Stimulated activated CD4-positive, alpha-beta T cell treated with anti-CD3 and anti-CD28 coated beads, Interleukin-12 subunit alpha, Interleukin-12 subunit beta, amount 100 ng/mL, for 24 hours (primary cell): ENCODE data around the gene BCL11B.

Source experiments
- DNase-seq, 2 experiments: peaks; one replicate each; pipeline ENCODE4 v3.0.0-alpha.2; 2020; ENCODE audit warnings: low read depth in 2 of 2

The BCL11B gene

DNA sequence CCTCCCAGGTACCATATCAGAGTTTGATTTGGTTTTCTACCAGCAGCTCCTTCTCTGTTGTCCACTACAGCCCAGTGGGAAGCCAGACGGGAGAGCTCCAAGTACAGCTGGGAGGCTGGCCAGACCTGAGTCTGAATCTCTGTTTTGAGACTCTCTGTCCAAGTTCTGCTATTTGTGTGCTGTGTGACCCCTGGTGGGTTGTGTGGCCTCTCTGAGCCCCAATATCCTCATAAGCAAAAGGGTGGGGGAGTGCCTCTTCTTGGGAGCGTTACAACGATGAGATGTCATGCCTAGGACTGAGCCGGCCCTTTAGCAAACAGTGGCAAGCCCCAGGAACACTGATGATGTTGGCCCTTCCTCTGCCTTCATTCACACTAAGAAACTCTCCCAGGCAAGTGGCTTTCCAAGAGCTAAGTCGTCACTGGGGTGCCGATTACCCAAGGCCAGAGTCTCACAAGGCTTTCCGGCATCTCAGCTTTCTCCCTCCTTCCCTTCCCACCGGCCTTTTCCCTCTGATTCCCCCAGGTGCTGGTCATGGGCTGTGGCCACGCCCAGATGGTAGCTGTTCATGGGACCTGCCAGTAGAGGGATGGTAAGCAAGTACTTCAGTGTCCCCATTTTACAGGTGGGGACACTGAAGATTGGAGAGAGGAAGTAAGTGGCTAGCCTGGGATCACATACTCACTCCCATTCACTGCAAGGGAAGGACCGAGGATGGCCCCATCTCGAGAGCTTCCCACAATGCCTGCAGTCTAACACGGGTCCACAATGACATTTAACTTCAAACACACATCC, 47.7 kb downstream of the BCL11B start:
- no peak for DNase-seq

DNA sequence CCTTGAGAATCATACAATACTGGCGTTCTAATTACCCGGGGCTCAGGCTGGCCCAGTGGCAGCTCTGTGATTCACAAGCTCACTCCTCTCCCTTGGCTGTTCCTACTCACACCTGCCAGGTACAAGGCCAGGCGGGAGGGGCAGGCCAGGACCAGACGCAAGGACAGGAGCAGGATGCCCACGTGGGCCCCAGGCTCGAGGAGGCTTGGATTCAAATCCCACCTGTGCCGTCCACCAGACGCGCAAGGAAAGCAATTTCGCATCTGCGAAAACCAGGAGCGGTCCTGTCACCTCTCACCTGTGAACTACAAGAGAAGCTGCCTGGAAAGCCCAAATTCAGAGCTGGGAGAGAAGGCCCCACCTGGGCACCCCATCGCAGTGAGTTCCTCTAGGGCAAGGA, 50.6 kb downstream of the BCL11B start:
- DNase-seq: no peak

DNA sequence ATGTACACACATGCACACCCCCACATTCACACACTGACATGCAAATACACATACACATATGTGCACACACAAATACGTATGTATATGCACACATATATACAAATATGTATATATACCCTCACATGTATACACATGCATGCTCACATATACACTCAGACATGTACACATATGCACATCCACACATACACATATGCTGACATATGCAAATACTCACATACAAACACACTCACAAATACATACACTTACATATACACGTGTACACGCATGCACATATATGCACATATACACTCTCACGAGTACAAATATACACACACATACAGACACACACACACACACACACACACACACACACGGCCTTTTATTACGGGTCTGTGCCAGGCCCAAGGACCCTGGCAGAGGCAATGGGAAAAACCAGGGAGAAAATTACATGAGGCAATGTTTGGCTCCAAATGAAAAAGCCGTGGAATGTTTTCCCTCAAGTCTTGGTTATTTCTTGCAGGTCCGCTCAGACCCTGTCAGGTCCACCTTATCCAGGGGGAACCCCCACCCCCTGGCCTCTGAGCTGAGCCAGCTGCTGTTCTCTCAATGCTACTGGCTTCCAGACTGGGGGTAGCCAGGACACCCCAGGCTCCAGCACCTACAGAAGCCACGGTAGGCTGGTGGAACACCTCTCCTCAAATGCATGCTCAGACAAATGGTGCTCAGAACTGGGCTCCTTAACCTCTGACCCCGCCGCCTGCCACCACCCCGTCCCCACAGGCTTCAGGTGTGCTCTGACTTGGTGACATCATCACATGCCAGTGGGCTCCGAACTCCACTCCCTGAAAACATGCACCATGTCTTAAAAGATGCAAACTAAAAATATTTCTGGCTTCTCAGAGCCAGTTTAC, 54.7 kb downstream of the BCL11B start:
- DNase-seq: no peak

DNA sequence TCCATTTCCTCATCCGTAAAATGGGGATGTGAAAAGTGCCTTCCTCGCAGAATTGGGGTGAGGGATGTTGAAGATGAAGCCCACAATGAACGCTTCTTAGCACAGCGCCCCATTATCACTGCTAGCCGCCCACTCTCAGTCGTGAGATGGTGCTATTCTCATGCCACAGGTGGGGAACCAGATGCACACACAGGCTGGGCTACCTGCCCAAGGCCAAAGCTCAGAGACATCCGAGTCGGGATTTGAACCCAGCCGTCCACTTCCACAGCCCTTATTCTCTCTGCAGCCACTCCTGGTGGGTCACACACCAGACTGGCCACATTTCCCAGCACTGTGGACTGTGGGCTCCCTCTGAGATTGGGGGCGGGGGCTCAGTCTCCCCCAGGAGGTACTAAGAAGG, 55.8 kb downstream of the BCL11B start:
- no peak for DNase-seq

DNA sequence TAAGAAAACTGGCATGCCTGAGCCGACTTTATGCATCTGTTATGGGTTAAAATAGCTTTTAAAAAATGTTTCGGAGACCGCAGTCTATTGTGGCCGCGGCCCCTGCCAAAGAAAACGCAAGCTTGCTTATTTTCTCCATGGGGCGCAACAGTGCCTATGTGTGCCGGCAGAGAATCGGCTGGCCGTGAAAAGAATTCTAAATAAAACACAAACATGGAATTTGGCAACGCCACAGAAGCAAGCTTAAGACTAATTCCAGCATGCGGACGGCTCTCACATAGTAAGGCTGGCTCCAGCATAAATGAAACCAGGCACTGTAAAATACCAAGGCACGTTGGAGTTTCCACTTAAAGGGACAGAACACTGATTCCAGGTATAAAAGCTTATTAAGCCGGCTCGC, 56.7 kb downstream of the BCL11B start:
- DNase-seq: no peak

DNA sequence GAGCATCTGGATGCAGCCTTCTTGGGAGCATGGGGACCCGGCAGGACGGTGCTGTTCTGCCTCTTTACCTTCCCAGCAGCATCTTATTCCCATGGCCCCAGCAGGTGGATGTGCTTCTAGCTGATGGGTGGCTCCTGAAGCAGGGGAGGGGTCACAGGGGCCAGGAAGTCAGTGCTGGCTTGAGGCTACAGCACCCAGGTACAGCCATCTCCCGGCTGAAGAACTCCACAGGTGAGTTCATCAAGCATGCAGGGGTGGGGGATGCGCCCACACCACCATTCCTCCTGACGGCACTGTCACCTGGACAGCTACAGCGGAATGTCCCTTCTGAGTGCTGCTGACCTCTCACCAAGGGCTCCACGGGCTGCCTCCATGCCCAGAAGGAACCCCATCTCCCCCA, 57.3 kb downstream of the BCL11B start:
- no peak for DNase-seq

DNA sequence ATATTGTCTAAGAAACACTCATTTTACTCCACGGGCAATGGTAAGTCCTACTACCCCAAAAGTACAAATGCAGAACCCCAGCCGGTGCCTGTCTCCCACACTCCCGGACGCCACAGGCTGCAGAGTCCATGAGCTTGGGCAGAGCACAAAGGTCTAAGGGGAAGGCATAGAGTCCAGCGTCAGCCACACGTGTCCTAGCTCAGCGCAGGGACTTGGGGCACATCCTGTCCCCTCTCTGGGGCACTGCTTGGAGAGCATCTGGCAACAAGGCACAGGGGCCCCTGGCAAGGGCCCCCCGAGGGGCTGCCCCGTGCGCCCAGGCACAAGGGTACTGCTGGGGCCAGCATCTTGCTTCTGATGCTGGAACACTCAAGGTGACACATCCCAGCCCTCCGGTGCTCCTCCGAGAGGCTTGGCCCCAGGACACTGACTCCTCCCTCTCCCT, 58.4 kb downstream of the BCL11B start:
- DNase-seq: no peak

DNA sequence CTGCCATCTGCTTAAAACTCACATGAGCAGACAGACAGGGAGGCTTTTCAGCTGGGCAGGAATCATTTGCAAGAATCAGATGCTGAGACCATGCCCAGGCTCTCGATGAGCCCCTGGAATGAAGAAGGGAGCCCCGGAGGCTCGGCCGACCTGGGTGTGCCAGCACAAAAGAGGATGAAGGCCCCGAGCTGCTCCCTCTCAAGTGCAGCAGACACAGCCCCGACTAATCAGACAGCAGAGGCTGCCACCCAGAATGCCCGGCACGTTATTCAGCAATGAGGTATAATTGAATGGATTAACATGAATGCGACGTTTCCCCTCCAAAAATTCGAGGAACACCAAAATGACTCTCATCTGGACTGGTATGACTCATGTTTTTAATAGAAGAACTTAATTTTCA, 58.9 kb downstream of the BCL11B start:
- DNase-seq: no peak

DNA sequence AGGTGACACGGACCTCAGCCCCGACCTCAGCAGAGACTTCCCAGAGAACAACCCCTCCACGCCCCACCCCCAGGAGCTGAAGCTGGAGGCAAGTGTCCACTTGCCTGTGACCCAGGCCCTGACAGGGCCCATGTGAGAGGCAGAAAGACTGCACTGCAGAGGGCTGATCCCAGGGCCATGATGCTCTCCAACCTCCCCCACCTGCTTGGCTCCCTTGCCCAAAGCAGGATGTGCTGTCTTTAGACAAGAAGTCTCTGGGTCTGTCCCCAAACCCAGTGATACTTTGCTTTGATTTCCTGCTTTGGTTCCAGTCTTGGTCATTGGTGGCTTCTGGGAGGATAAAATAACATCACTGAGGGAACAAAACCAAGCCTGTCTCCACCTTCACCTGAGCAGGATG, 59.4 kb downstream of the BCL11B start:
- no peak for DNase-seq

DNA sequence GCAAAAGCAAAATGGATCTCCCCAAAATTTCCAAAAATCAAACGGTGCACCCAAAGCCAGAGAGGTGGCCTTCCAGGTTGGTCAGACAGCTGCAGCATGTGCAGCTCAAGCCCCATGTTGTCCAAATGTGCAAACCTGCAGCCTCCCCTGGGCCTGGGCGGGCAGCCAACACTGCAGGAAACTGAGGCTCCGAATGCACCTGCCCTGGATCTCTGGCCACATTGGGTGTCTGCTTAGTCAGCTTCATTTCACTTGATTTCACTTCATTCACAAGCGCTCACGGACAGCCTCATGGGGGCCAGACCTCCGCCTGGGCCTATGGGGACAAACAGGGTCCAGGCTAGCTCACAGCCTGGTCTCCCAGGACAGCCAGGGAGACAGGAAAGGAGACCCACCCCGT, 59.8 kb downstream of the BCL11B start:
- no peak for DNase-seq

DNA sequence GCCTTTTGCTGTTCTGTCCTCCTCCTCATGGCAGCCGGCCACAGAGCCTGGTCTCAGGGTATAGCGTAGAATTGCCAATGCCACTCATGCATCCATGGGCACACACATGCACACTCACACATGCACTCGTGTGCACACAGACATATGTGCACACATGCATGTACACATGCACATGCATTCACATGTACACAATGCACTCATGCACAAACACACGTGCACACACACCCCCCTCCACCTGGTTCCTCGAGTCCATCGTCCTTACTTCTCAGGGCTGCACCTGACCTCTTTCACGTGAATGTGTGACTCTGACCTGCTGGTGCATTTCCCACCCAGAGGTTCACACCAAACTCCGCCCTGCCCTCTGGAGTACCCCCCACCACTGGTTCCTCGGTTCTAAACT, 60.6 kb downstream of the BCL11B start:
- DNase-seq: no peak

DNA sequence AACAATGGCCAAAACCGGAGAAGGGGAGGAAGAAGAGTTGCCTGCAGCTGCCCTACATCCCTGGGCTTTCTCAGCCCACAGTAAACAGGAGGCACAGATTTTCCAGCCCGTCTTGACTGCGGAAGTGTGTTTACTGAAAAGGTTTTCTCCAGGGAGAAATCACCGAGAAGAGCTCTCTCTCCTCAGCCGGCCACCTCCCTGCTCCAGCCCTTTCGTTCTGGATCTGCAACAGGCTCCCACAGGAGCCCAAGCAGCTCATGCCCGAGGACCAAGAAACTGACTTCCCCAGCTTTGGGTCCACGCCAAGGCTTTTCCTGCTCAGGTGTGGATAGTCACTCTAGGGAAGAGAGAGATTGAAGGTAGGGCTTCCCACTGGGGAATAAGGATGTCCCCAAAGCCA, 61.7 kb downstream of the BCL11B start:
- DNase-seq: no peak

DNA sequence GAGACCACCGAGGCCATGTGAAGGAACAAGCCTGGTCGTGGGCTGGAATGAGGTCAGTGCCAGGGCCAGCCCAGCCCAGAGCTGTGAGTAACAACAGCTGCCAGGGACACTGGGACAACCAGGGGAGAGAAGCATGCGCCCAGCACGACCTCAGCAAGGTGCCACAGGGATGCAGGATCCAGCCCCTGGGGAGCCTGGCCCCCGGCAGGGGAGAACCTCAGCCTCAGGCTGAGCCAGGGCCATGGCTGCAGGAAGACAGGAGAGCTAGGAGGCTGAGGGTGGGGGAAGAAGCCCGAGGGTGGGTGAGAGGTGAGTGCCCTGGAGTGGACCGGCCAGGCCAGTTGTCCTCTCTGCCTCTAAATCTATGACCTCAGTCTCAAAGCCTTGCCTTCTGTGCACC, 62.6 kb downstream of the BCL11B start:
- no peak for DNase-seq

DNA sequence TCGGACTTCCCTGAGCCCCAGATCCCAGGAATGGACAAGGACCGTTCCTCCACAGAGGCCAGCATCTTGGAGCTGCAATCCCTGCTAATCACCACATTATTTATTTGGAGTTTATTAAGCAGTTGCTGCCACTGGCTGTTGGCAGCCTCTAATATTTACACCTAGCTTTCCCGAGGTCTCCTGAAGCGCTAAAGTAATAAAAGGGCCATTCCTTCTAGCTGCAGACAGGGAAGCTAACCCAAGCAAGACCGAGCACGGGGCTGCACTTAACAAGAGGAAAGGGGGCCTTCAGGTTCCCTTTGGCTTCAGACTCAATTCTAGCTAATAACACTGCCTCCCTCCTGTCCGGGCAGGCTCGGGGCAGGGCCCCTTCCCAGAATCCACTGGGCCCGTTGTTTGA, 63.7 kb downstream of the BCL11B start:
- DNase-seq: no peak

DNA sequence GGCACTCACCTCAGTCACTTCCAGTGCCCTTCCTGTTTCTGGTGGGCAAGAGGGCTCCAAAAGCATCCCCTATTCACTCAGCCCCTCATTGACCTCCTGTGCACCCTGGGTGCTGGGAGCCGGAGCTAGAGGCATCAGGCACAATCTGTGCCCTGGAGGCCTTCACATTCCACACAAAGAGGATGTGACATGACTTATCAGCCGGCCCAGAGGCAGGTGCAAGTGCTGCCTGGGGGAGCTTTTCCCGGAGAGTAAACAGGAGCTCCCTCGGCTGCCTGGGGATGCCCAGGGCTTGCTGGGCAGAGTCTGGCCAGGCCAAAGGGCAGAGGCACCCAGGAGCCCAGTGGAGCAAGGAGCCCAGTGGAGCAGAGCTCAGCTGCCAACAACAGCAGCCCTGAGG, 64.5 kb downstream of the BCL11B start:
- DNase-seq: no peak

DNA sequence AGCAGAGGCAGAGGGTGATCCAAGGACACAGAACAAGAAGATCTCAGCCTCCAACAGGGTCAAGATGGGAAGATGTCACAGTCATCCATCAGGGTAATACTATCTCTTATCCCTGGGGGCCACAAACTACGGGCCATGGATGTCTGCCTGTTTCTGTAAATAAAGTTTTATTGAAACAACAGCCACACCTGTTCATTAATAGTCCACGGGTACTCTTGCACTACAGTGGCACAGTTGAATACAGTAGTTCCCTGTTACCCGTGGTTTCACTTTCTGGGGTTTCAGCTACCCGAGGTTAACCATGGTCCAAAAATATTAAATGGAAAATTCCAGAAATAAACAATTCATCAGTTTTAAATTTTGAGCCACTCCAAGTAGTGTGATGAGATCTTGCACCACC, 65.9 kb downstream of the BCL11B start:
- DNase-seq: no peak

DNA sequence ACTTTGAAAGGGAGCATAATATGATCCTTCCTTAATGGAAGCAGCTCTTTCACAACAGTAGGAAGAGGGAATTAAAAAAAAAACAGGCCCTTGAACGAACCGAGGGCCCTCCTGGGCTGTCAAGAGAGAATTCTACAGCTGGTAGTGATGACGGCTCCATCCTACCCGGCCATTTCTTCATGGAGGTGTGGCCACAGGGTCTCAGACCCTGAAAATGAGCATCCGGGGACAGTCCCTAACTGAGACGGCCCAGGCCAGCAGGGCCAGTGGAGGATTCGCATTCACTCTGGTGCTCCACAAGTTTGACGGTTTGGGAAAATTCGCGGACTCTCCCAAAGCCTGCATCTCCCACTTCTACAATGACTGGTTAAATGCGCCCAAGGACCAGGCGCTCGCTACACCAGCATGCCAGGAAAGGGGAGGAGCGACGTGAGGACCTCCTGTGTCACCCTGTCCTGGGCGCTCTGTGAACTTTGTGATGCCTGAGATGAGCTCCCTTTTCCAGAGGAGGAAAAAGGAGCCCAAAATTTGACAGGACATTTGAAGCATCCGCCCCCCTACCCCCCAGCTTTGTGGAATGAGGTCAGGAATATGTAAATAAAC, 66.8 kb downstream of the BCL11B start:
- no peak for DNase-seq

DNA sequence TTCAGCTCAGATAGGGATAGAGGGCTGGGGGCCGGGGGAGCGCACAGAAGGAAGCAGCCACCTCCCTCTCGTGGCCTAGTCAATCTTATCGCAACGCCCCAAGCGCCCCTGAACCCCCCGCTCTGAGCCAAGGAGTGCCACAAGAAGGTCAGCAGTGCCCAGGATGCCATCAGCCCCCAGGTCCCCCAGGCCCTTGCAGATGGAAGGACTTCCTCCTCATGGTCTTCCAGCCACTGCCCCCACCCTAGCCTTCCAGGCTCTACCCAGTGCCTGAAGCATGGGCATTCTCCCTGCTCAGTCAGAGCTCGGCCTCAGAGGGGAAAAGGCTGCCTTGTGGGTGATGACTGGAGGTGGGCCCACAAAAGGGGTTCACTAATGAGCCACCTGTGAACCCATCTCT, 68.2 kb downstream of the BCL11B start:
- DNase-seq: no peak

DNA sequence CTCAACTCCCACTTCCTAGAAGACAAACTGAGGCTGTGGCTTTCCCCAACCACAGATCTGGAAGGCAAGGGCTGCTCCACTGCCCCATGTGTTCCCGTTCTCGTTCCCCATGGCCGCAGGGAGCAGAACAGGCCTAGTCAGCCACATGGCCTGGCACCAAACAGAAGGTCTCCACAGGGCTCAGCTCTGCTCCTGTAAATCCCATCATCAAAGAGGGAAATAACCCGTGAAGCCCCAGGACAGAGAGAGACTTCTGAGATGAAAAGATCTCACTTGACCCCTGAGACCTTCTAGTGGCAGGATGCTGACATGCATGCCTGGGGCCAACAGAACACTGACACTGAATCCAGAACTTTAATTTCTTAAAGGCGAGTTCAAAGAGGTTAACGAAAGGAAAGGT, 68.9 kb downstream of the BCL11B start:
- DNase-seq: no peak

DNA sequence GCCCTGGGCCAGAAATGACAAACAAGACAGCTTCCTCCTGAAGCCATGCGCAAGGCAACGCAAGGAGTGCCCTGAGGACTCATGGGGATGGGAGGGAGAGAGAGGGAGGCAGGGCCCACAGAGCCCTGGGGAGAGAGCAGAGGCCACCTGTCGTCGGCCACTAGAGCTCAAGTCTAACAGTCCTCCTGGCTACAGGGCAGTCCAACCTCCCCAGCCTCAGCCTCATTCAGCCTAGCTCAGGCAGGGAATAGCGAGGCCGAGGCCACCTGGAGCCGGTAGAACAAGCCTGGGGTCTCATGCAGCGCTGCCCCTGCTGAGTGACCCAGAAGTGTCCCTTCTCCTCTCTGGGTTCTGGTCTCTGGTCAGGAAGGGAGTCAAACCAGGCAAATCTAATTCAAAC, 69.5 kb downstream of the BCL11B start:
- no peak for DNase-seq

DNA sequence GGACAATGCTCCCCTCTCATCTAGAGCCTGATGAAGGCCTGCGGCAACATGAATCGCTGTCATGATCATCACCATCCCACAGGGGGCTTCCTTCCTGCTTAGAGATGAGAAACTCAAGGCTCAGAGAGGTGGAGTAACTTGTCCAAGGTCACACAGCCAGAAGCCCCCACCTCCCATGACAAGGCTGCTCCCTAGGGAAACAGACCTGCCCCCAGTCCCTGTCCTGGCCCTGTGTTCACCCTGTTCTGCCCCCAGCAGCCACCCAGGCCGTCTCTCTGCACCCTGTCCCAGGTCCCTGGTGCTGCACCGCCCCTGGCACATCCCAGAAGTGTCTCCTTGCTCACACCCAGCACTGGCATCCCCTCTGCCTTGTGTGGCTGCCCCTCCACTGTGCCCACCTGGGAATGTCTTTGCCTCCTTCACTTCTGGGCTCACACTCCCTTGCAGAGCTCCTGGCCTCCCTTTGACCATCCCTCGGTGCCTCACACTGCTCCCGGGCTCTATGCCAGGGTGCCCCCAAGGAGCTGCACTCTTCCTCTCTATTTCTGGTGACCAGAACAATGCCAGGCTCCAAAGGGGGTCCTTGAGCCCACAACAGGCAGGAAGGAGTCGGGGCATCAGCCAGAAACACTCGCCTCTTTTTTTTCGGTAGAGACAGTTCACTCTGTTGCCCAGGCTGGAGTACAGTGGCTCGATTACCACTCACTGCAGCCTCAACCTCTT, 70.5 kb downstream of the BCL11B start:
- DNase-seq: no peak

DNA sequence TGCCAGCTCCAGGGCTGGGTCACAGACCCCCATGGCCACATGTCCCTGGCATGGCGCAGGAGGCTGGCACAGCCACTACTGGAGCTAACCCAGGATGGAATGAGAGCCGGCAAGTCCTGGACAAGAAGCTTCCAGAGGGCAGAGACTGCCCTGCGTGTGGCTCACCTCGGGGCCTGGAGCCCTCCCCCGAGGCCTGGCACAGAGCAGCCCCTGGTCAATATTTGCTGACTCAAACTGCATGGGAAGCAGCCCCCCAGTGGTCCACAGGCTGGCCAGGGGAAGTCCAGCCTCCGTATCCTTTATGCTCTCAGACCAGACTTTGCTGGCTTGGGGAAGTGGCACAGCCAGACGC, 71.4 kb downstream of the BCL11B start:
- no peak for DNase-seq
